GM18951 (cell line): Measurements from ENCODE around the gene DCT.

Experiments used
- POLR2A ChIP-seq: IDR thresholded peaks from 4 replicates; pipeline ENCODE4 v1.6.1; 2011; ENCODE audit warnings: mild to moderate bottlenecking; ENCODE audit not compliant: insufficient read length, insufficient read depth; ENCODE audit errors: extremely low read depth
- in situ Hi-C: fragments of 300-500 bp; cut with MboI; formaldehyde crosslinking; loops from one replicate; pipeline ENCODE4 v1.12.0; 2022; ENCODE audit warnings: low sequenced_read_pairs, mixed read lengths, inconsistent platforms; ENCODE audit not compliant: unreplicated experiment

The DCT gene

DNA sequence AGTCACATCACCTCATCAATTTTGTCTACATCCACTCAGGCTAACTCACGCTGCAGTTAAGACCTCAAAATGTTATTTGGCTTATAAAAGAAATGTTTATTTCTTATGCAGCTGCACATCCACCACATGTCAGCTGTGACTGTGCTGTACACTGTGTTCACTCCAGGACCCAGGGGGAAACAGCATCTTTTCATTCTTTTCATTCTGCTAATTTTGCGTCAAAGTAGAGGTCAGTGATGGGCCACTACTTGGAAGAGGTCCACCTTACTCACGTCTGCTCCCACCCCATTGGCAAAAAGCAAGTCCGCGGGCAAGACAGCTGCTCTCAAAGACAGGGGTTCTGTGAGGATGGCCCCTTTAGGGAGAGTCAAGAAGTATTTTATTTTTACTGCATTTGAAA, 4.5 kb upstream of the DCT start:
- TF ChIP-seq POLR2A, result no peak
- in situ Hi-C loops, result no loop called here

DNA sequence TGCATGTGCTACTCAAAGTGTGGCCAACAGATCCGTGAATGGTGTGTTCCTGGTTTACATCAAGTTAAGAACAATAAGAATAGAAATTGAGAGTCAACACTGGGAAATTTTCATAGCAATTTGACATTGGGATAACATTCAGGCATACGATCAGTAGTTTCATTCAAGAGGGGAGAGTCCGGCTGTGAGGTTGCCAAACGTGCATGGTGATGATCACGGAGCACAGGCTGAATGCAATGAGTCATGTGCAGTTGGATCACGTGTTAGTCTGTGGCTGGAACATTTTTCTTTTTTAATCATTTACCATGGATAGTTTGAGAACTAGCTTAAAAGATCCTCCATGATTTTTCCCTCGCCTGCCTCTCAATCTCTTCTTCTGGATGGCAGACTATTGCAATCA, 2.5 kb upstream of the DCT start:
- in situ Hi-C loops, result no loop called here
- TF ChIP-seq POLR2A, result no peak

DNA sequence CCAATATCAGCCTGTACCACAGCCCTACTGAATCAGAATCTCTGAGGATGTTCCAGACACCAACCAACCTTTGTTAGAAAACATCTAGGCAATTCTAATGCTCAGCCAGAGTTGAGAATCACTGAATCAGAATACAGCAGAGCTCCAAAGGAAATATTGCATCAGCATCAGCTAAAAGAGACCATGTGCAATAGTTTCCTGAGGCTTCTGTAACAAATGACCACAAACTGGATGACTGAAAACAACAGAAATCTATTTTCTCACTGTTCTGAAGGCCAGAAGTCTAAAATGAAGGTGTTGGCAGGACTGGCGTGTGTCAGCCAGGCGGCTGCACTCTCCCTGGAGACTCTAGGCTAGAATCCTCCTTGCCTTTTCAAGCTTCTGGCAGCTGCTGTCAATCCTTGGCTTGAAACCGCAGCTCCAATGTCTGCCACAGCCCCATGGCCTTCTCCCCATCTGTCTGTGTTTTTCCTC, 1.2 kb upstream of the DCT start:
- in situ Hi-C loops, result no loop called here
- no peak for TF ChIP-seq POLR2A

DNA sequence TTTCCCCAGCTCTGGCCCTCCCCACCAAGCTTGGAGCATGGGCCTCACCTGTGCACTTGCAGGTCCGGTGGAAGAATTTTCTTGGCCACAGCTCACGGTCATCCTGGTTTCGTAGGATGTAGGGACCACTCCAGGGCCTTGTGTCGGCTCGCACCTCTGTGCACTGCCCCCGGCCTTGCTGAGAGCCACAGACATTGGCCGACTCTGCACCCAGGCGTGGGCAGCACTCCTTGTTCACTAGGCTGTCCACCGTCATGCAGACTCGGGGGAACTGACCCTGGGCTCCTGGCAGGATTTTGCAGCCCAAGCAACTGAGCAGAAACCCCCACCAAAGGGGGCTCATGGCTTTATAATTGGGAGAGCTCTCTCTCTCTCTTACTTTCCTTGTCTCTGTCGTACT, 569 bp downstream of the DCT start:
- no peak for TF ChIP-seq POLR2A
- in situ Hi-C loops, result no loop called here

DNA sequence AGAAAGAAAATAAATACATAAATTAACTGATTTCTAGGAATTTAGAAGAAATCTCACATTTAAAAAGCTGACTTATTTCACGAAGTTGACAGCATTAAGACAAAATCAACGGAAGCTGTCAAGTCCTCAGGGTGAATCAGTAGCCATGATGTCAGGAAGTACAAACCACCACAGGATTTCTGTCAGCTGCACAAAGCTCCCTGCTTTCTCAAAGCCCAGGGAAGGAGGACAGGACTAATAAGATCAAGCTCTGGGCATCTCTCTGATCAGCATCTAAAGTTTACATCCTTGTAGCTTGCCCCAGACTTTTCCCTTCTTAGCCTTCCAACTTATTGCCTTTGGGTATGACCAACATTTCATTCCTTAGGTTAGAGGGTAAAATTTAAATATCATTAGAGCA, 9.4 kb downstream of the DCT start:
- in situ Hi-C loops, result no loop called here
- no peak for TF ChIP-seq POLR2A

DNA sequence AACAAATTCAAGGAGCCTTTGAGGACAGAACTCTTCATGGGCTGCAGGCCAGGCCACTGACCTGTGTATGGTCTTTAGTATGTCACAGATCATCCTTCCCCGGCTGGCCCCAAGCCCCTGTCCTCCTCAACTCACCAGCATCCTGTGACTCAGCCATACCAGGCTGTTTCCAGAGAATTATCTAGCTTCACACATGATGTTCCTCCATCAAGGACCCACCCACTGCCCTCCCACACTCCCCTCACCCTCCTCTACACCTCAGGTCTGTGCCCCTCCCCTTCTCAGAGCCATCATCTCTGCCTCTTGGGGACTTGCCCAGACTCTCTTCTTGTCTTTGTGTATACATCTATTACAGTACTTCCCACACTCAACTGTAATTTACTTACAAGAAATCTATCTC, 14.7 kb downstream of the DCT start:
- TF ChIP-seq POLR2A, result no peak
- in situ Hi-C loops, result no loop called here

DNA sequence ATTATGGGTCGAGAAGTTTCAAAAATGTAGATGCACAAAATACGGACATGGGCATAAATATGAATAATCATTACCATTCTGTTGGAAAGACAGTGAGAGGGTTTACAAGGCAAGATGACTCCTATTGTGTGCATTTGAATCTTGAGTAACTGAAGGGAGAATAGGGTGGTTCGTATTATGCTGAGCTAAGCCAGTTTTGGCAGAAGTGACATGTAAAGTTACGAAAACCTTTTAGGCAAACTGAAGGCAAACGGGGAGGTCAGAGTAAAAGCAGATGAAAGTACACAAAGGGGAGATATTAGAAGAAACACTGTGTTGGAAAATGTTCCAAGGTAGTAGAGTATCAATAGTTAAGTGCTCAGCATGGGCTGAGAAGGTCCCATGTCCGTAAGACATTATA, 16.8 kb downstream of the DCT start:
- in situ Hi-C loops, result no loop called here
- TF ChIP-seq POLR2A, result no peak

DNA sequence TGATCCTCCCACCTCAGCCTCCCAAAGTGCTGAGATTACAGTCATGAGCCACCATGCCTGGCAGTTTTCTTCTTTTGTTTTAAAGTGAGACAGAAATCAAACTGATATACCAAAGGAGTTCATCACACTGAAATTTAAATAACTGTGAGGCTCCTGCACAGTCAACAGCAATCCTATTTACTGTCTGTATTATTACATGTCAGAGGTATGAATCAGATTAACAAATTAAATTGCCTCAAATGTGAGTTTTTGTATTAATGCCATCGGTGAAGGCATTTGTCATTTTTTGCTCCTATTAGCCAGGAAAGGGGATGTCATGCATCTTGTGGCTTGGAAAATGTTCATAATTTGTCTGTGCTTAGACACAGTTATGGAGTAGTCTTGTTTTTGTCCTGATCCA, 20.4 kb downstream of the DCT start:
- TF ChIP-seq POLR2A, result no peak
- in situ Hi-C loops, result no loop called here

DNA sequence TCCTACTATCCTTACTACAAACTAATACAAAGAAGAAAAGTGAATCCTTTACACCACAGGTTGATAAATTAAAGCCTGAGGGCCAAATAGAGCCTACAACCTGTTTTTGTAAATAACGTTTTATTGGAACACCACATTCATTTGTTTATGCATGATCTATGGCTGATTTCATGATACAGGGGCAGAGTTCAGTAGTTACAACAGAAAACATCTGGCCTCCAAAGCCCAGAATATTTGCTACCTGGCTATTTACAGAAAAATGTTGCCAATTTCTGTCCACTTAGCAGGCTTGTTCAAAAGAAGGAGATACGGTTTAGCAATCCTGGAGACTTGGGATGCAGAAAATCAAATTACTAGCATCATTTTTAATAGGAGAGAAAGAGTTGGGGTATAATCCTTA, 24.1 kb downstream of the DCT start:
- no peak for TF ChIP-seq POLR2A
- in situ Hi-C loops, result no loop called here

DNA sequence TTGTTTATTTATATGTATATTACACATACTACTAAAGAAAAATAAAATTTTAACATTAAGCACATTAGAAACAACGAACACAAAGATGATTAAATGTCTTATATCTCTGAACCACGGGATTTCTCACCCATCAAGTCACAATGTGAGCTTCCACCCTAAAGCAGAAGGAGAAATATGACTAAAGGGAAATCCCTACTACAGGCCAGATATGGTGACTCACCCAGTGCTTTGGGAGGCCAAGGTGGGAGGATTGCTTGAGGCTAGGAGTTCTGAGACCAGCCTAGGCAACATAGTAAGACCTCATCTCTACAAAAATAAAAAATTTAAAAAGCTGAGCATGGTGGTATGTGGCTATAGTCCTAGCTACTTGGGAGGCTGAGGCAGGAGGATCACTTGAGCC, 24.6 kb downstream of the DCT start:
- TF ChIP-seq POLR2A, result no peak
- in situ Hi-C loops, result no loop called here

DNA sequence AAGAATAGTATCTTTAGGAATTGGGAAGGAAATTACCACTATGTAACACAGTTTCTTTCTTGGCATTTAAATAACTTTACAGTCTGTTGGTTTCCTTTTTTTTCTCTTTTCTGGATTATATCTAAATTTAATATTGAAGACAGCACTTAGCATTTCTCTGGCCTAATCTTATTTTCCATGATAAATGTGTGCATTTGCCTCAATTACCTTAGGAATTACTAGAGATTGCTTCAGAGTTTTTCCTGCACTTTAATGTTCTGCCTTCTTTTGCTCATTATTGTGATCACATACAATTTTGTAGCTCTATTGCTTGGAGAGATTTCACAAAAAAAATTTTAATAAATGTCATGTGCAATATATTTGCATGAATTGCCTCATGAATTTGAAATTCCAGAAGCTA, 25.1 kb downstream of the DCT start:
- in situ Hi-C loops, result no loop called here
- TF ChIP-seq POLR2A, result no peak

DNA sequence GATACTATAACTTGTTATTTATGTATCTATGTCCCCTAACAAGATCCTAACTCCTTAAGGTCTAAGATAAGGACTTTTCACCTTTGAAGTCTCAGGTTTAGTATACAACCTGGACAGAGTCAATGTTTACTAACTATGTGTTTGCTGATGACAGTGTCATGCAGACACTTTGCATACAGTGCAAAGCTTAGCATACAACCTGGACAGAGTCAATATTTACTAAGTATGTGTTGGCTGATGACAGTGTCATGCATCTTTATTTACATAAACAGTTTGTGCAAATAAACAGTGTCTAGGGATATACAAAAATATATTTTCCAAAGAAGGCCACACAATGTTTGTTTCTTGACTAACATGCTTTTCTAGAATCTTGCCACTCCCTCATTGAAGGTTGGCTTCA, 34.7 kb downstream of the DCT start:
- in situ Hi-C loops, result no loop called here
- no peak for TF ChIP-seq POLR2A

DNA sequence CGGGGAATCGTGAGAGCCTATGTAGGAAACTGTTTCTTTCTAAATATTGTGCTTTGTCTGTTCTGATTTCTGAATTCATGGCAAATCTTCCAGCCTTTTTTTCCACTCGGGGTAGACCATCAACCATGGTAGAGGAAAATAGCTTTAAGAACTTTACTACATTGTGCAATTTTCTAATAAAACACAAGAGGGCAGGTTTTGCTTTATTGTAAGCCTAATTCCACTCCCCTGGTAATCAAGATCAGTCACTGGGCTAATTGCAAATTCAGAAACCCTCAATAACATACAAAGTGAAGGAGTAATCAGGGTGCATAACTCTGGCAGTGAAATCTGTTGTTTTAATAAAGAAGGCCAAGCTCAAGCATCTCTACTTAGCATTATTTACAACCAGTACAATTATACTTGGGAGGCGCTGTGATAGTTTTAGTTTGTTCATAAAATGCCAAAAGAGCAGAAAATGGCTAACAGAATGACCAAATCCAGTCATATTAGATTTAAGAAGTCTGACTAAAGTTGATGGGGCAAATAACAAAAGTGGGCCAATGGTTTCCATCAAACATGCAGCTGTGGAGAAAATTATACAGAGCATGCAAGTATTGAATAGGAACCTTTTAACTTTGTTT, 43.8 kb downstream of the DCT start:
- in situ Hi-C loops, result loop anchor here (5.0 kb wide), 1 partner anchor 187 kb away; no protein-coding TSS in a partner anchor
- TF ChIP-seq POLR2A, result no peak

DNA sequence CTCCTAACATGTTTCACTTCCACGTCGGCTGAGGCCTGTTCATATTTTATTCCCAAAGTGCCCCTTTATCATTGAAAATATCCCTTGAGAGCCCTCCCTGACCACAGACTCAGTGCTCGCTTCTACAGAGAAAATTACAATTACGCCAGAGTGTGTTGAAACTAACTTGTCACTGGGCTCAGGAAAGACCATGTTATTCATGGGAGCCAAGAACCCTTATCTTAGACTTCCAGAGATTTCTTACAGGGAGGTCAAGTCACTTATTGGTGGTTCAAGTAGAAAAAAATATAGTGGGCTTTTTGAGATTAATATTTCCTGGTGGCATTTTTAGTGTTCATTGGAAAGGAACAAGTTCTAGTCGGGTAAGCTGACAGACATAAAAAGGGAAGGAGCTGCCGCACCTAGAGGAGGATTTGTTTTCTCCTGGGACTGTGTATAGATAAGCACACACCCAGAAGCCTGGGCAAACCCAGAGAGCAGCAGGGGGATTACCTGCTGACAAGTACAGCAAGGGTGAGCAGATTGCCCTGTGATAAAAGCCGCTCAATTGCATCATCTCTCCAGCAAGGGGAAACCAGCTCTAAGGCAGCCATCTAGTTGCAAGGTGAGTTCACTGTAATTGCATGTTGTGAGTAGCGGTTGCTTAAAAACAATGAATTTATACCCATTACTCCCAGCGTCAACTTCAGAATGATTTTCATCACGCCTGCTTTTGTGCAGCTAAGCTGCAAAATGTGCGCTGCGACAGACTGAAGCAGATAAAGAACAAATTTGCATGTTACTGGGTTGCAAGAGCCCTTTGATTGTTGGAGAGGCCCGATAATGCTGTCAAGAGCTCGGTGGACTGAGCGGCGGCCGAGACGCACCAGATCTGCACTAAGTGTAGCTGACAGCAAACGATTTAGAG, 46.2 kb downstream of the DCT start:
- in situ Hi-C loops, result no loop called here
- no peak for TF ChIP-seq POLR2A
